ENCODE data around the gene PSMD2. TPM values are rescaled to one million over a fixed set of nuclear protein-coding genes. Genes with fewer than 3 reads are reported as not detected.

The PSMD2 gene
- polyA plus RNA-seq, 1 donor from 2014 or later: 319 TPM

DNA sequence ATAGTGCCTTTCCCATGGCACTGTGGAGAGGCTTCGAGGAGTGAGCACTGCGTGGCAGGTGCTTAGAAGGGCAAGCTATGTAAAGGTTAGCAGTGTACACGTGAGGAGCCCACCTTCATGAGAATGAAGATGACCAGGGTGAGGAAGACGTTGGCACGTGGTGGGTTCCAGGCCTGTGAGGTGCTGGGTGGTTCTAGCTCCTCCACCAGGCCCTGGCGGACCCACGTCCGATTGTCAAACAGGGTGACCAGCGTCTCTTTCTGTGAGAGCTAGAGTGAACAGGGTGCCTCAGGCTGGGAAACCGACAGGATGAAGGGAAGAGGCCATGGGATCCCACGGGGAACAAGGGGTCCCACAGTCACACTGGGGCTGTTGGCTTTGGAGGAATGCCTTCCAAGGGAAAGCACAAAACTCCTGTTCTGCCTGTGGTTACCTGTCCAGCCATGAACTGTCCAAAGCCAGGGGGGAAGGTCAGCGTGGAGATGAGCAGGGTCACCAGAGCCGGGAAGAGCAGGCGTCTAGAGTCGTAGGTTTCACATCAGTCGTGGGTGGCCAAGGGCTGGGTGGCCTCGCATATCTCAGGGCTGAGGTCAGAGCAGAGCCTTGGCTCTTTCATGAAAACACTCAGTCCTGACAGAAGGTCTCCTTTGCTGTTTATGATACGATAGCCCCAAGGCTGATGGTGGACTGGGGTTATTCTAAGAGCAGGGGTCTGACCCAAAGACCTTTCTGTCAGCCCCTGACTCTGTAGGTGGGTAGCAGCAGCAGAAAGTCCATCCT, 56.4 kb downstream of the PSMD2 start:
- Histone ChIP-seq H3K4me3 (ENCODE audit: low read length) (no peak overlapping the region), H4K20me1 (ENCODE audit: insufficient read depth) (no peaks in the 10 kb centered on the region), H3K9me2 (ENCODE audit: insufficient read depth, low read length) (no peaks in the 10 kb centered on the region), H3F3A (ENCODE audit: insufficient read depth, low read length, poor library complexity, severe bottlenecking) (no peaks in the 10 kb centered on the region), H3K27me3 (ENCODE audit: insufficient read depth, low read depth, low read length) (no peaks in the 10 kb centered on the region), H2AFZ (ENCODE audit: low read depth, low read length) (no peak overlapping the region), H3K9ac (ENCODE audit: low read length) (no peak overlapping the region), H3K79me2 (replicated peaks; ENCODE audit: insufficient read depth, low read length) (peaks cover under 1% of the 10 kb centered on the region), H3K36me3 (ENCODE audit: insufficient read depth, low read length) (no peaks in the 10 kb centered on the region), H3K9me3 (ENCODE audit: low read length) (no peaks in the 10 kb centered on the region), H3K27ac (ENCODE audit: low read length) (no peak overlapping the region), H3K4me2 (ENCODE audit: low read length) (no peak overlapping the region)
- TF ChIP-seq EZH2 (IDR thresholded peaks at IDR 0.05; ENCODE audit: borderline replicate concordance, insufficient read depth, low read length, poor library complexity, severe bottlenecking): no peak
- TF ChIP-seq TAF1 (IDR thresholded peaks at IDR 0.05; ENCODE audit: low read depth): no peak
- TF ChIP-seq MXI1 (conservative IDR thresholded peaks at IDR 0.05; ENCODE audit: poor library complexity, severe bottlenecking): no peak
- TF ChIP-seq RAD21 (conservative IDR thresholded peaks at IDR 0.05): no peak
- no peak for TF ChIP-seq SMC3 (conservative IDR thresholded peaks at IDR 0.05; ENCODE audit: poor library complexity)
- TF ChIP-seq POLR2AphosphoS5 (IDR thresholded peaks at IDR 0.05): no peak
- TF ChIP-seq, protein P1, sequence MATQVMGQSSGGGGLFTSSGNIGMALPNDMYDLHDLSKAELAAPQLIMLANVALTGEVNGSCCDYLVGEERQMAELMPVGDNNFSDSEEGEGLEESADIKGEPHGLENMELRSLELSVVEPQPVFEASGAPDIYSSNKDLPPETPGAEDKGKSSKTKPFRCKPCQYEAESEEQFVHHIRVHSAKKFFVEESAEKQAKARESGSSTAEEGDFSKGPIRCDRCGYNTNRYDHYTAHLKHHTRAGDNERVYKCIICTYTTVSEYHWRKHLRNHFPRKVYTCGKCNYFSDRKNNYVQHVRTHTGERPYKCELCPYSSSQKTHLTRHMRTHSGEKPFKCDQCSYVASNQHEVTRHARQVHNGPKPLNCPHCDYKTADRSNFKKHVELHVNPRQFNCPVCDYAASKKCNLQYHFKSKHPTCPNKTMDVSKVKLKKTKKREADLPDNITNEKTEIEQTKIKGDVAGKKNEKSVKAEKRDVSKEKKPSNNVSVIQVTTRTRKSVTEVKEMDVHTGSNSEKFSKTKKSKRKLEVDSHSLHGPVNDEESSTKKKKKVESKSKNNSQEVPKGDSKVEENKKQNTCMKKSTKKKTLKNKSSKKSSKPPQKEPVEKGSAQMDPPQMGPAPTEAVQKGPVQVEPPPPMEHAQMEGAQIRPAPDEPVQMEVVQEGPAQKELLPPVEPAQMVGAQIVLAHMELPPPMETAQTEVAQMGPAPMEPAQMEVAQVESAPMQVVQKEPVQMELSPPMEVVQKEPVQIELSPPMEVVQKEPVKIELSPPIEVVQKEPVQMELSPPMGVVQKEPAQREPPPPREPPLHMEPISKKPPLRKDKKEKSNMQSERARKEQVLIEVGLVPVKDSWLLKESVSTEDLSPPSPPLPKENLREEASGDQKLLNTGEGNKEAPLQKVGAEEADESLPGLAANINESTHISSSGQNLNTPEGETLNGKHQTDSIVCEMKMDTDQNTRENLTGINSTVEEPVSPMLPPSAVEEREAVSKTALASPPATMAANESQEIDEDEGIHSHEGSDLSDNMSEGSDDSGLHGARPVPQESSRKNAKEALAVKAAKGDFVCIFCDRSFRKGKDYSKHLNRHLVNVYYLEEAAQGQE (IDR thresholded peaks at IDR 0.05; ENCODE audit: borderline replicate concordance): no peak
- TF ChIP-seq, protein P2, sequence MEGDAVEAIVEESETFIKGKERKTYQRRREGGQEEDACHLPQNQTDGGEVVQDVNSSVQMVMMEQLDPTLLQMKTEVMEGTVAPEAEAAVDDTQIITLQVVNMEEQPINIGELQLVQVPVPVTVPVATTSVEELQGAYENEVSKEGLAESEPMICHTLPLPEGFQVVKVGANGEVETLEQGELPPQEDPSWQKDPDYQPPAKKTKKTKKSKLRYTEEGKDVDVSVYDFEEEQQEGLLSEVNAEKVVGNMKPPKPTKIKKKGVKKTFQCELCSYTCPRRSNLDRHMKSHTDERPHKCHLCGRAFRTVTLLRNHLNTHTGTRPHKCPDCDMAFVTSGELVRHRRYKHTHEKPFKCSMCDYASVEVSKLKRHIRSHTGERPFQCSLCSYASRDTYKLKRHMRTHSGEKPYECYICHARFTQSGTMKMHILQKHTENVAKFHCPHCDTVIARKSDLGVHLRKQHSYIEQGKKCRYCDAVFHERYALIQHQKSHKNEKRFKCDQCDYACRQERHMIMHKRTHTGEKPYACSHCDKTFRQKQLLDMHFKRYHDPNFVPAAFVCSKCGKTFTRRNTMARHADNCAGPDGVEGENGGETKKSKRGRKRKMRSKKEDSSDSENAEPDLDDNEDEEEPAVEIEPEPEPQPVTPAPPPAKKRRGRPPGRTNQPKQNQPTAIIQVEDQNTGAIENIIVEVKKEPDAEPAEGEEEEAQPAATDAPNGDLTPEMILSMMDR (IDR thresholded peaks at IDR 0.05; ENCODE audit: poor library complexity, severe bottlenecking): no peak
- no peak for TF ChIP-seq EP300 (conservative IDR thresholded peaks at IDR 0.05; ENCODE audit: poor library complexity, severe bottlenecking)

- Histone ChIP-seq H3K4me3 (ENCODE audit: low read length) (no peak overlapping the region), H3K9me2 (ENCODE audit: insufficient read depth, low read length) (no peaks in the 10 kb centered on the region), H3K4me2 (ENCODE audit: low read length) (no peak overlapping the region), H3K9me3 (ENCODE audit: low read length) (no peaks in the 10 kb centered on the region), H3K27me3 (ENCODE audit: insufficient read depth, low read depth, low read length) (no peaks in the 10 kb centered on the region), H2AFZ (ENCODE audit: low read depth, low read length) (no peak overlapping the region), H3K9ac (ENCODE audit: low read length) (no peak overlapping the region), H4K20me1 (ENCODE audit: insufficient read depth) (no peaks in the 10 kb centered on the region), H3K79me2 (replicated peaks; ENCODE audit: insufficient read depth, low read length) (peaks cover 8% of the 10 kb centered on the region), H3F3A (ENCODE audit: insufficient read depth, low read length, poor library complexity, severe bottlenecking) (no peaks in the 10 kb centered on the region), H3K36me3 (ENCODE audit: insufficient read depth, low read length) (no peaks in the 10 kb centered on the region), H3K27ac (ENCODE audit: low read length) (no peak overlapping the region)
- TF ChIP-seq POLR2AphosphoS5 (IDR thresholded peaks at IDR 0.05) (no peak), TAF1 (IDR thresholded peaks at IDR 0.05; ENCODE audit: low read depth) (no peak), EP300 (conservative IDR thresholded peaks at IDR 0.05; ENCODE audit: poor library complexity, severe bottlenecking) (no peak)
- TF ChIP-seq, protein P2 (IDR thresholded peaks at IDR 0.05; ENCODE audit: poor library complexity, severe bottlenecking): no peak
Measured at GRCh38 chr3:184357248-184358123, 58.4 kb downstream of the PSMD2 start.

All from neural cell (in vitro differentiated cells).